Embryonic facial prominence (tissue), 1 donor: Measurements from ENCODE around the gene ABTB2.

Source experiments
- DNase-seq: peaks from one replicate; pipeline ENCODE4 v3.0.0-alpha.2; 2016; ENCODE audit errors: extremely low spot score

ABTB2 gene

GRCh38 chr11:34288492-34288891 lies 69.3 kb downstream of the ABTB2 start:
- no peak for DNase-seq

- no peak for DNase-seq
Measured at GRCh38 chr11:34284811-34285481, 72.9 kb downstream of the ABTB2 start.

GRCh38 chr11:34284156-34284555 lies 73.7 kb downstream of the ABTB2 start:
- no peak for DNase-seq

- no peak for DNase-seq
Measured at GRCh38 chr11:34280945-34281872, 76.6 kb downstream of the ABTB2 start.

GRCh38 chr11:34278693-34279297 lies 79.0 kb downstream of the ABTB2 start:
- no peak for DNase-seq

- no peak for DNase-seq
Measured at GRCh38 chr11:34278175-34278574, 79.6 kb downstream of the ABTB2 start.

- DNase-seq, result no peak
Measured at GRCh38 chr11:34277171-34277570, 80.6 kb downstream of the ABTB2 start.

- DNase-seq, result no peak
Measured at GRCh38 chr11:34276352-34276864, 81.4 kb downstream of the ABTB2 start.

- no peak for DNase-seq
Measured at GRCh38 chr11:34275486-34275885, 82.3 kb downstream of the ABTB2 start.

- DNase-seq, result peak; percentile 74
Measured at GRCh38 chr11:34274712-34275398, 83.0 kb downstream of the ABTB2 start.

- no peak for DNase-seq
Measured at GRCh38 chr11:34273099-34273498, 84.7 kb downstream of the ABTB2 start.

GRCh38 chr11:34271727-34272126 lies 86.1 kb downstream of the ABTB2 start:
- no peak for DNase-seq

- DNase-seq, result no peak
Measured at GRCh38 chr11:34270711-34271110, 87.1 kb downstream of the ABTB2 start.

- DNase-seq, result no peak
Measured at GRCh38 chr11:34269694-34270245, 88.0 kb downstream of the ABTB2 start.

- DNase-seq, result no peak
Measured at GRCh38 chr11:34268906-34269430, 88.8 kb downstream of the ABTB2 start.

- no peak for DNase-seq
Measured at GRCh38 chr11:34267417-34267816, 90.4 kb downstream of the ABTB2 start.

- DNase-seq, result no peak
Measured at GRCh38 chr11:34267013-34267412, 90.8 kb downstream of the ABTB2 start.

- DNase-seq, result peak; percentile 74
Measured at GRCh38 chr11:34266090-34266912, 91.5 kb downstream of the ABTB2 start.

- DNase-seq, result no peak
Measured at GRCh38 chr11:34264303-34265110, 93.3 kb downstream of the ABTB2 start.
